Measurements from ENCODE around the gene ZFAND4.

GRCh38 chr10:45599646-45600045 is 72.9 kb downstream of the ZFAND4 start:
- TF ChIP-seq STAT6 (CRISPR knock-in tag; IDR thresholded peaks at IDR 0.05) (no peak), MYC (IDR thresholded peaks at IDR 0.05; ENCODE audit: low read depth, low read length) (no peak), MYC (CRISPR knock-in tag; IDR thresholded peaks at IDR 0.05; ENCODE audit: borderline replicate concordance, low read depth) (no peak), POLR2A (conservative IDR thresholded peaks at IDR 0.05) (no peak), ID3 (CRISPR knock-in tag; IDR thresholded peaks at IDR 0.05) (no peak), ID3 (tag; IDR thresholded peaks at IDR 0.05) (no peak)
